CD4-positive, alpha-beta T cell treated with Interferon alpha-2 for 1 hour (primary cell): ENCODE results near the gene GRM7.

Experiments
- DNase-seq, 2 donors: peaks; one replicate each; pipeline ENCODE4 v3.0.0-alpha.2; 2020 to 2022

Gene GRM7

GRCh38 chr3:6985848-6986247 is 124.9 kb downstream of the GRM7 start:
- DNase-seq, result no peak

GRCh38 chr3:6989608-6990291 is 128.8 kb downstream of the GRM7 start:
- DNase-seq, result no peak

- DNase-seq, result no peak
These were observed 133.3 kb downstream of the GRM7 start for GRCh38 chr3:6994081-6994668.

- no peak for DNase-seq
These were observed 139.6 kb downstream of the GRM7 start for GRCh38 chr3:7000501-7000900.

- DNase-seq, result no peak
These were observed 140.5 kb downstream of the GRM7 start for GRCh38 chr3:7001370-7001769.

- no peak for DNase-seq
These were observed 154.9 kb downstream of the GRM7 start for GRCh38 chr3:7015683-7016440.

GRCh38 chr3:7025581-7026300 is 164.8 kb downstream of the GRM7 start:
- no peak for DNase-seq

GRCh38 chr3:7029562-7029961 is 168.6 kb downstream of the GRM7 start:
- DNase-seq, result no peak

GRCh38 chr3:7038394-7038793 is 177.5 kb downstream of the GRM7 start:
- no peak for DNase-seq

GRCh38 chr3:7062714-7063113 is 201.8 kb downstream of the GRM7 start:
- no peak for DNase-seq

- DNase-seq, result no peak
These were observed 209.5 kb downstream of the GRM7 start for GRCh38 chr3:7070461-7070860.

- DNase-seq, result no peak
These were observed 213.3 kb downstream of the GRM7 start for GRCh38 chr3:7074217-7074616.

GRCh38 chr3:7075117-7075516 is 214.2 kb downstream of the GRM7 start:
- DNase-seq, result no peak

GRCh38 chr3:7075901-7076300 is 215.0 kb downstream of the GRM7 start:
- no peak for DNase-seq

GRCh38 chr3:7082244-7082643 is 221.3 kb downstream of the GRM7 start:
- DNase-seq, result no peak

GRCh38 chr3:7086417-7086816 is 225.5 kb downstream of the GRM7 start:
- DNase-seq, result no peak

GRCh38 chr3:7095116-7095515 is 234.2 kb downstream of the GRM7 start:
- DNase-seq, result no peak

GRCh38 chr3:7100136-7100535 is 239.2 kb downstream of the GRM7 start:
- DNase-seq, result no peak

GRCh38 chr3:7106635-7107034 is 245.7 kb downstream of the GRM7 start:
- no peak for DNase-seq

GRCh38 chr3:7112523-7113056 is 251.7 kb downstream of the GRM7 start:
- no peak for DNase-seq

GRCh38 chr3:7144697-7145308 is 283.9 kb downstream of the GRM7 start:
- DNase-seq, result no peak

- DNase-seq, result no peak
These were observed 285.6 kb downstream of the GRM7 start for GRCh38 chr3:7146529-7146928.

GRCh38 chr3:7158516-7158915 is 297.6 kb downstream of the GRM7 start:
- DNase-seq, result no peak
